ENCODE results near the gene LRRC37B. TPM values are rescaled to one million over a fixed set of nuclear protein-coding genes. Genes with fewer than 3 reads are reported as not detected.
A peak's percentile ranks its signal among the peaks of the same experiment; 100 is the strongest.

Gene LRRC37B
- total RNA-seq, 1 donor: 14.2 TPM

- no peak for DNase-seq (ENCODE audit: low read depth)
- no peak for TF ChIP-seq CTCF (IDR thresholded peaks at IDR 0.05; ENCODE audit: insufficient read depth, low read depth, low read length)
- H3K4me3 ChIP-seq (ENCODE audit: low read depth, low read length): no peak overlapping the region
Measured at GRCh38 chr17:32100971-32101631, 93.9 kb downstream of the LRRC37B start.

- TF ChIP-seq CTCF (IDR thresholded peaks at IDR 0.05; ENCODE audit: insufficient read depth, low read depth, low read length): no peak
- no peak overlapping the region for H3K4me3 ChIP-seq (ENCODE audit: low read depth, low read length)
- DNase-seq (ENCODE audit: low read depth): no peak
Measured at GRCh38 chr17:32102172-32102571, 95.0 kb downstream of the LRRC37B start.

- H3K4me3 ChIP-seq (ENCODE audit: low read depth, low read length): no peak overlapping the region
- no peak for TF ChIP-seq CTCF (IDR thresholded peaks at IDR 0.05; ENCODE audit: insufficient read depth, low read depth, low read length)
- DNase-seq (ENCODE audit: low read depth): peak; percentile 16
Measured at GRCh38 chr17:32102646-32103186, 95.5 kb downstream of the LRRC37B start.

Small RNA genes lying within 50 kb of the gene (small RNA-seq; reads per million reads assigned to genes)
- gene AC090616.4 (not detected), gene RNA5SP437 (not detected)

Other genes with a start within 250 kb of the LRRC37B start
- 64.3 and 84.7 TPM in 2 replicates for gene COPRS, start 148.1 kb upstream of the LRRC37B start, total RNA-seq
- 32.2 and 41.5 TPM in 2 replicates for gene UTP6, start 105.7 kb upstream of the LRRC37B start, total RNA-seq
- gene SUZ12, start 70.4 kb upstream of the LRRC37B start, total RNA-seq: 20.0 and 29.4 TPM in 2 replicates
- gene RHOT1, start 135.1 kb downstream of the LRRC37B start, total RNA-seq: 29.0 and 48.8 TPM in 2 replicates